ENCODE measurements around the gene SLC32A1. TPM values are rescaled to one million over a fixed set of nuclear protein-coding genes. Genes with fewer than 3 reads are reported as not detected.

The SLC32A1 gene
- total RNA-seq, 1 experiment from 2014 or later, result 0.24 TPM

- H3T11ph ChIP-seq (ENCODE audit: low read length), result no peak overlapping the region
- no peak overlapping the region for H2BK120ac ChIP-seq (ENCODE audit: low read depth, low read length, poor library complexity, severe bottlenecking)
- H3K14ac ChIP-seq (ENCODE audit: insufficient read depth, low read length), result no peak overlapping the region
- H3K23ac ChIP-seq (ENCODE audit: insufficient read length, low read depth, low read length), result no peak overlapping the region
- H2AFZ ChIP-seq (ENCODE audit: low read length), result no peak overlapping the region
- no peak overlapping the region for H3K4me2 ChIP-seq (ENCODE audit: insufficient read depth, insufficient read length, low read length)
- Mint-ChIP-seq H3K36me3 (ENCODE audit: insufficient read depth in 1 of 3, low read depth in 3 of 3) (peaks cover 32 to 81% (median 59%) of the 10 kb centered on the region in 3 experiments), H3K4me1 (peaks cover 0 to under 1% of the 10 kb centered on the region in 2 experiments; a peak in 1 of 4 replicates), H3K27me3 (ENCODE audit: low read depth) (no peaks in the 10 kb centered on the region), H3K27ac (peak overlapping the region in 1 of 3 experiments; percentile 40; a peak in 1 of 7 replicates), H3K9me3 (peaks cover 9 to 11% of the 10 kb centered on the region in 2 experiments), H3K4me3 (no peak overlapping the region)
- H2BK15ac ChIP-seq (ENCODE audit: low read depth, low read length), result no peak overlapping the region
- TF ChIP-seq CTCF (conservative IDR thresholded peaks at IDR 0.05), result no peak
- H3K79me1 ChIP-seq (ENCODE audit: insufficient read depth, low read depth, low read length, poor library complexity, severe bottlenecking), result no peaks in the 10 kb centered on the region
- no peak for DNase-seq
- H2BK12ac ChIP-seq (ENCODE audit: insufficient read length, low read depth, low read length), result no peak overlapping the region
- no peak overlapping the region for H2BK20ac ChIP-seq (ENCODE audit: low read depth, low read length, poor library complexity, severe bottlenecking)
- no peak overlapping the region for H3K9ac ChIP-seq (ENCODE audit: extremely low read depth, insufficient read length, low read length)
- no peak overlapping the region for H4K91ac ChIP-seq (ENCODE audit: insufficient read length, low read depth, low read length)
- WGBS (ENCODE audit: extremely low coverage, insufficient read length, low lambda C conversion rate), result no CpG with 5 or more reads among the region's 3 CpGs
- H3K56ac ChIP-seq (ENCODE audit: insufficient read length, low read depth, low read length), result no peak overlapping the region
- H3K23me2 ChIP-seq (ENCODE audit: insufficient read length, low read depth, low read length, poor library complexity, severe bottlenecking), result no peaks in the 10 kb centered on the region
- H4K20me1 ChIP-seq (ENCODE audit: control insufficient read depth, insufficient read depth, insufficient read length), result no peaks in the 10 kb centered on the region
- H3K18ac ChIP-seq (ENCODE audit: insufficient read length, low read depth, low read length), result no peak overlapping the region
- H3K9me3 ChIP-seq (ENCODE audit: control insufficient read depth, low read depth, low read length), result no peaks in the 10 kb centered on the region
- H2AK5ac ChIP-seq (ENCODE audit: insufficient read length, low read length), result no peak overlapping the region
- no peak overlapping the region for H4K5ac ChIP-seq (ENCODE audit: insufficient read length, low read depth, low read length)
- H3K4me1 ChIP-seq (ENCODE audit: insufficient read depth, low read length), result no peaks in the 10 kb centered on the region
- H4K8ac ChIP-seq (replicated peaks; ENCODE audit: insufficient read length, low read depth, low read length), result no peak overlapping the region
- no peaks in the 10 kb centered on the region for H3K27me3 ChIP-seq (ENCODE audit: insufficient read depth, low read length)
- no peak overlapping the region for H2BK5ac ChIP-seq (ENCODE audit: insufficient read length, low read length)
- no peak overlapping the region for H3K27ac ChIP-seq (ENCODE audit: insufficient read length, low read depth, low read length)
- H3K79me2 ChIP-seq (ENCODE audit: insufficient read depth, low read length), result no peaks in the 10 kb centered on the region; the same call in 1 of the 2 replicates
- no peak overlapping the region for H3K4ac ChIP-seq (ENCODE audit: low read depth, low read length)
These were observed 46.3 kb downstream of the SLC32A1 start for GRCh38 chr20:38770546-38770945.

Data from H9 (cell line).